Occipital lobe (tissue), 2 donors: ENCODE measurements around the gene RGS11. TPM values are rescaled to one million over a fixed set of nuclear protein-coding genes. Genes with fewer than 3 reads are reported as not detected.

Experiments
- DNase-seq: peaks from one replicate; lab custom pipeline; 2025; lab: John Stamatoyannopoulos, UW
- total RNA-seq: library from RNA; depleted of rRNA; stranded (reverse); fragments of >200 nt; gene quantifications from one replicate; pipeline ENCODE4 v1.2.3, GENCODE V29; 2014

Gene RGS11
- total RNA-seq, 1 donor from 2014 or later = 2.8 TPM

GRCh38 chr16:296806-297510 lies 21.2 kb upstream of the RGS11 start:
- no peak for DNase-seq

GRCh38 chr16:296276-296675 lies 20.5 kb upstream of the RGS11 start:
- DNase-seq = no peak

GRCh38 chr16:293043-293775 lies 17.5 kb upstream of the RGS11 start:
- DNase-seq = no peak

GRCh38 chr16:291539-291938 lies 15.8 kb upstream of the RGS11 start:
- DNase-seq = no peak

- no peak for DNase-seq
These were observed 15.1 kb upstream of the RGS11 start for GRCh38 chr16:290681-291405.

GRCh38 chr16:290015-290680 lies 14.4 kb upstream of the RGS11 start:
- no peak for DNase-seq

- DNase-seq = no peak
These were observed 13.8 kb upstream of the RGS11 start for GRCh38 chr16:289395-289997.

GRCh38 chr16:287981-288920 lies 12.5 kb upstream of the RGS11 start:
- no peak for DNase-seq

GRCh38 chr16:287298-287811 lies 11.6 kb upstream of the RGS11 start:
- no peak for DNase-seq

- no peak for DNase-seq
These were observed 10.9 kb upstream of the RGS11 start for GRCh38 chr16:286491-287297.

GRCh38 chr16:285146-286055 lies 9.7 kb upstream of the RGS11 start:
- DNase-seq = no peak

- no peak for DNase-seq
These were observed 8.7 kb upstream of the RGS11 start for GRCh38 chr16:284204-285120.

GRCh38 chr16:283033-283805 lies 7.5 kb upstream of the RGS11 start, which contains the start of gene PDIA2:
Gene PDIA2, plus strand, starts transcription at chr16:283164. Its CDS starts 6 bp downstream, at chr16:283170.
- DNase-seq = no peak

- DNase-seq = no peak
These were observed 6.7 kb upstream of the RGS11 start for GRCh38 chr16:282491-282890.

- no peak for DNase-seq
These were observed 6.0 kb upstream of the RGS11 start for GRCh38 chr16:281660-282255.
